Activated CD8-positive, alpha-beta memory T cell treated with anti-CD3 and anti-CD28 coated beads, Interleukin-2, amount 50 U/mL, for 48 hours (primary cell): ENCODE measurements around the gene HSPA1A.
"Not testable (repeated sequence)": the region's sequence is repeated elsewhere in the genome, so short reads cannot be mapped to it uniquely, and the experiment has no call there.

Experiments used
- DNase-seq: peaks from one replicate; pipeline ENCODE4 v3.0.0-alpha.2; 2020

Gene HSPA1A

GRCh38 chr6:31781244-31782125, 33.9 kb upstream of the HSPA1A start:
- no peak for DNase-seq

- DNase-seq: no peak
Measured at GRCh38 chr6:31782126-31782855, 33.1 kb upstream of the HSPA1A start.

- no peak for DNase-seq
Measured at GRCh38 chr6:31784098-31784925, 31.0 kb upstream of the HSPA1A start.

- no peak for DNase-seq
Measured at GRCh38 chr6:31785475-31785874, 29.9 kb upstream of the HSPA1A start.

GRCh38 chr6:31791324-31792089, 23.8 kb upstream of the HSPA1A start:
- DNase-seq: no peak

GRCh38 chr6:31792090-31792374, 23.3 kb upstream of the HSPA1A start:
- no peak for DNase-seq

- DNase-seq: no peak
Measured at GRCh38 chr6:31792761-31793171, 22.6 kb upstream of the HSPA1A start.

- DNase-seq: not testable (repeated sequence)
Measured at GRCh38 chr6:31793927-31794245, 21.5 kb upstream of the HSPA1A start.

- no peak for DNase-seq
Measured at GRCh38 chr6:31794294-31794865, 21.0 kb upstream of the HSPA1A start.

- DNase-seq: no peak
Measured at GRCh38 chr6:31794866-31795615, 20.3 kb upstream of the HSPA1A start.

- DNase-seq: peak; percentile 92
Measured at GRCh38 chr6:31795616-31796298, 19.6 kb upstream of the HSPA1A start, which contains the start of gene VARS1. Gene VARS1 (minus strand): TSS chr6:31795752. CDS start chr6:31795217, 535 bp downstream.

GRCh38 chr6:31796993-31797385, 18.4 kb upstream of the HSPA1A start:
- DNase-seq: no peak

- DNase-seq: no peak
Measured at GRCh38 chr6:31797588-31797987, 17.8 kb upstream of the HSPA1A start.

- DNase-seq: no peak
Measured at GRCh38 chr6:31799781-31800180, 15.6 kb upstream of the HSPA1A start.

GRCh38 chr6:31801031-31801927, 14.1 kb upstream of the HSPA1A start:
- DNase-seq: not testable (repeated sequence)

GRCh38 chr6:31805939-31806469, 9.3 kb upstream of the HSPA1A start:
- no peak for DNase-seq

GRCh38 chr6:31806470-31807272, 8.7 kb upstream of the HSPA1A start, which contains the start of gene LSM2:
Gene LSM2 (minus strand): TSS chr6:31806966. CDS start chr6:31806757, 209 bp downstream.
- peak; percentile 98 for DNase-seq

GRCh38 chr6:31808599-31808998, 6.7 kb upstream of the HSPA1A start:
- DNase-seq: not testable (repeated sequence)

GRCh38 chr6:31811645-31812044, 3.7 kb upstream of the HSPA1A start:
- DNase-seq: no peak
